Pancreas (tissue), 10 donors: ENCODE results near the gene NOL4L. TPM values are rescaled to one million over a fixed set of nuclear protein-coding genes. Genes with fewer than 3 reads are reported as not detected.

ENCODE experiments used
- ATAC-seq, 4 donors: fragments of 200-7000 bp; cut with Tn5 transposase; one replicate each; pipeline versions ENCODE4 v1.8.0 to v1.9.1; 2020; ENCODE audit warnings: mild to moderate bottlenecking in 4 of 4, moderate library complexity in 4 of 4
- DNase-seq, 6 donors: peaks; one replicate each; pipeline ENCODE4 v3.0.0-alpha.2; 2020
- FAIRE-seq: peaks from 2 replicates; lab custom pipeline; 2012; peaks lifted over from hg19 to GRCh38; lab: Jason Lieb, UNC
- H3K27ac ChIP-seq, 4 donors: fragments of 200-600 bp; sonication (generic); 1 replicate in 3 of 4; 2 replicates in 1 of 4; pipeline versions ENCODE4 v1.5.0 to v1.8.0; 2020
- H3K27me3 ChIP-seq, 4 donors: fragments of 200-600 bp; one replicate each; pipeline ENCODE4 v1.8.0; 2021
- H3K36me3 ChIP-seq, 3 donors: fragments of 200-600 bp; sonication (generic) in 1 of 3; one replicate each; pipeline versions ENCODE4 v1.5.0 to v1.8.0; 2020 to 2021
- H3K4me1 ChIP-seq, 3 donors: fragments of 200-600 bp; one replicate each; pipeline ENCODE4 v1.8.0; 2021
- H3K4me3 ChIP-seq, 4 donors: fragments of 200-600 bp; sonication (generic) in 2 of 4; one replicate each; pipeline versions ENCODE4 v1.5.0 to v1.8.0; 2020 to 2021
- H3K9me3 ChIP-seq, 4 donors: fragments of 200-600 bp; one replicate each; pipeline ENCODE4 v1.8.0; 2021
- WGBS, 2 donors: extraction: QIAGEN DNeasy Blood & Tissue Kit; methylation state at CpG; one replicate each; pipeline ENCODE4 v1.1.7; 2013; 5-methylcytosine and 5-hydroxymethylcytosine counted together
- intact Hi-C, 3 donors: fragments of 100-400 bp; cut with DNase I; formaldehyde crosslinking; loops; one replicate each; pipeline versions ENCODE4 v1.11.1 to v1.14.2; 2022
- polyA plus RNA-seq, 2 donors: library from polyadenylated mRNA; stranded (reverse); fragments of 200-250 nt; gene quantifications; one replicate each; pipeline ENCODE4 v1.2.3, GENCODE V29; 2013
- total RNA-seq, 6 donors: library from RNA; stranded (reverse); fragmentation: NEBNext Ultra II Directional in 4 of 6; extraction: Animal tissue kit (Norgen Biotek cat#: 25700) in 4 of 6; gene quantifications; one replicate each; pipeline versions ENCODE4 v1.2.1 to v1.2.4, GENCODE V29; 2021 to 2023
- TF ChIP-seq, protein P1 (sequence below), 4 donors: fragments of 200-600 bp; sonication (generic) in 3 of 4; IDR thresholded peaks; one replicate each; pipeline versions ENCODE4 v1.5.0 to v1.8.0; 2021; ENCODE audit warnings: antibody characterized with exemption in 4 of 4
- donor health status: healthy with polysubstance abuse.
- donor health status: DM: no; HTN: no; CAD: no; lungs with moderate emphysema.
- donor health status: DM: no; HTN: no; CAD: no.
- donor health status: control.
- donor health status: control.
- donor health status: Bipolar disorder and iron deficiency.
- donor health status: DM: yes; HTN: yes; CAD: no.
- donor health status: DM: no; HTN: no; CAD: no.
- donor health status: DM: no; HTN: no; CAD: no.
- donor health status: DM: yes; HTN: yes; CAD: no.

The NOL4L gene
- total and polyA plus RNA-seq, 8 donors: 8.7 to 14.5 (median 10.2) TPM

DNA sequence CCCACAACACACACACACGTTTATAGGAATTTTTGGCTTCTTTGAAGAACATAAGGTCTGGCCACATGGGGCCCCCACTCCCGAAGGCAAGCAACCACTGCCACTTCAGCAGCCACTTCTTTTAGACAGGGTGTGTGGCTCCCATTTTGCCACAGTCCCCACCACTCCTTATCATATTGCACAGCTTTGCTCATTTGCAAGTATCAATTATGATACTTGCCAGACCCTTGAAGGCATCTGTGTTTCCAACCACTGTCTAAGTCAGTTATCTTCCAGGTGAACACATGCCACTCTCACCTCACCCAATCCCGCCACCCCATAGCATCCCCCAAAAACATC is 73.1 kb downstream of the NOL4L start:
- DNase-seq (peak in 1 of 6 donors; percentile 4), ATAC-seq (no peak), FAIRE-seq (no peak)
- no peaks in the 10 kb centered on the region for H3K9me3 ChIP-seq
- H3K4me1 ChIP-seq: peaks cover 0 to 15% (median 10%) of the 10 kb centered on the region in 3 donors
- TF ChIP-seq, protein P1, sequence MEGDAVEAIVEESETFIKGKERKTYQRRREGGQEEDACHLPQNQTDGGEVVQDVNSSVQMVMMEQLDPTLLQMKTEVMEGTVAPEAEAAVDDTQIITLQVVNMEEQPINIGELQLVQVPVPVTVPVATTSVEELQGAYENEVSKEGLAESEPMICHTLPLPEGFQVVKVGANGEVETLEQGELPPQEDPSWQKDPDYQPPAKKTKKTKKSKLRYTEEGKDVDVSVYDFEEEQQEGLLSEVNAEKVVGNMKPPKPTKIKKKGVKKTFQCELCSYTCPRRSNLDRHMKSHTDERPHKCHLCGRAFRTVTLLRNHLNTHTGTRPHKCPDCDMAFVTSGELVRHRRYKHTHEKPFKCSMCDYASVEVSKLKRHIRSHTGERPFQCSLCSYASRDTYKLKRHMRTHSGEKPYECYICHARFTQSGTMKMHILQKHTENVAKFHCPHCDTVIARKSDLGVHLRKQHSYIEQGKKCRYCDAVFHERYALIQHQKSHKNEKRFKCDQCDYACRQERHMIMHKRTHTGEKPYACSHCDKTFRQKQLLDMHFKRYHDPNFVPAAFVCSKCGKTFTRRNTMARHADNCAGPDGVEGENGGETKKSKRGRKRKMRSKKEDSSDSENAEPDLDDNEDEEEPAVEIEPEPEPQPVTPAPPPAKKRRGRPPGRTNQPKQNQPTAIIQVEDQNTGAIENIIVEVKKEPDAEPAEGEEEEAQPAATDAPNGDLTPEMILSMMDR (IDR thresholded peaks at IDR 0.05): no peak
- H3K27me3 ChIP-seq: no peaks in the 10 kb centered on the region
- H3K4me3 ChIP-seq: no peak overlapping the region
- no peaks in the 10 kb centered on the region for H3K36me3 ChIP-seq
- intact Hi-C loops: loop anchor here in 1 of 3 donors (10.0 kb wide), 1 partner anchor 857 kb away; no protein-coding TSS in a partner anchor
- H3K27ac ChIP-seq: no peak overlapping the region
- WGBS, 2 donors: 86 to 96% methylated on average over 3 of the region's 3 CpGs

DNA sequence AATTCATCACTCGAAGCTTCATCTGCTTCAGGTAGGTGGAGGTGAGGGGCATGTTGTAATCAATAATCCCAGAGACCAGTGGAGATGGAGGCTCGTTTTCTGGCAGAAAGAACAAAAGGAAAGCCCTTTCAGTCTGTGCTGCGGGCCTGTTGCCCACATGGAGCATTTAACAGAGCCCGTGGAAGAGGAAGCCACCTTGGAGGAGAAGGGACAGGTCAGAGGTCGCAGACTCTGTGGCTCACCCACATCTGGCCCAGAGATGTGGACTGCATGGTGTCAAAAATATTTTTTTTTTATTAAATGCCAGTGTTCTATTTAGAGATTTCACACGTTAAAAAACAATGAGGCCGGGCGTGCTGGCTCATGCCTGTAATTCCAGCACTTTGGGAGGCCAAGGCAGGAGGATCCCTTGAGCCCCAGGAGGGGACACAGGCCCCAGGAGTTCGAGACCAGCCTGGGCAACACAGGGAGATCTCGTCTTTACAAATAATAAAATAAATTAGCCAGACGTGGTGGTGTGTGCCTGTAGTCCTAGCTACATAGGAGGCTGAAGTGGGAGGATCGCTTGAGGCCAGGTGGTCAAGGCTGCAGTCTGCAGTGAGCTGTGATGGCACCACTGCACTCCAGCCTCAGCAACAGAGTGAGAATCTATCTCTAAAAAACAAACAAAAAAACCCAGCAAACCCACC is 73.6 kb downstream of the NOL4L start:
- intact Hi-C loops: loop anchor here in 1 of 3 donors (10.0 kb wide), 1 partner anchor 857 kb away; no protein-coding TSS in a partner anchor
- TF ChIP-seq, protein P1 (IDR thresholded peaks at IDR 0.05): no peak
- H3K36me3 ChIP-seq: no peaks in the 10 kb centered on the region
- H3K4me3 ChIP-seq: no peak overlapping the region
- DNase-seq (peak in 2 of 6 donors; percentile 6 to 35), ATAC-seq (peak in 1 of 4 donors; percentile 5), FAIRE-seq (no peak)
- 59% methylated on average over 12 of the region's 12 CpGs for WGBS, 2 donors
- H3K4me1 ChIP-seq: peaks cover 0 to 15% (median 10%) of the 10 kb centered on the region in 3 donors
- H3K27me3 ChIP-seq: no peaks in the 10 kb centered on the region
- H3K9me3 ChIP-seq: no peaks in the 10 kb centered on the region
- peak overlapping the region in 1 of 4 donors; percentile 41 for H3K27ac ChIP-seq

DNA sequence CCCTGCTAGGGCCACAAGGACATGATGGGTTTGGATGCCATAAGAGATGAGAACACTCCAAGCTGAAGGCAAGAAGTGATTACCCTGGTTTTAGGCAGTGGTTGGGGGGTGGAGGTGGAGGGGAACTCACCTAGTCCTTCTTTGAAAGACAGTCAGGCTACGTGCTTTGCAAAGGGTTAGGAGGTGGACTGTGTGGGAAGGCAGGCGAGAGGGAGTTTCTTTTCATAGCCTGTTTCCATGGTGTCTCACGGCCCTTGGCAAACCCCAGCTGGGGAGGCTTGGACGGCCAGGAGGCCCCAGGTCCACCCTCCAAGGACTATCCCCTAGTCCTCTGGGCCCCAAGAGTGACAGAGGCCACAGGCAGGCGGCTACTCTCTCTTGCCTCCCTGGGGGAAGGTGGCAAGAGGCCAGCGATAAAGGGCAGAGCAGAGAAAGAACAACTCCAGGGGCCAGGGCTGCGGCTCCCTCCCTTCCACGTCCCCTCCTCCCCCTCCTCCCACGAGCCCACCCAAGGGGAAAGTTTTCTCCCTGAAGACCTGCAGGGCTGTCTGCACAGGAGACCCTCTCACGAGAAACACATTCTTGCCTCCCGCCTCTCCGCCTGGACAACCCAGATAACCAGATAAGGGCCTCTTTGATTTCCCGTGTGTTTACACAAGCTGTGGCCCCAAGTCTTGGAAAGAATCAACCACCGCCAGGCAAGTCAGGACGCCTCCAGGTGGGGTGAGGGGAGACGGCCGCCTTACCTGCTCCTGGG is 74.4 kb downstream of the NOL4L start:
- DNase-seq (peak in 2 of 6 donors; percentile 58 to 66), ATAC-seq (peak; percentile 51 to 83 (median 72)), FAIRE-seq (no peak)
- WGBS, 2 donors: 12 to 13% methylated on average over 17 of the region's 17 CpGs
- no peaks in the 10 kb centered on the region for H3K27me3 ChIP-seq
- H3K4me1 ChIP-seq: peaks cover 0 to 15% (median 10%) of the 10 kb centered on the region in 3 donors
- no peaks in the 10 kb centered on the region for H3K36me3 ChIP-seq
- TF ChIP-seq, protein P1 (IDR thresholded peaks at IDR 0.05): no peak
- H3K9me3 ChIP-seq: no peaks in the 10 kb centered on the region
- H3K27ac ChIP-seq: peak overlapping the region in 2 of 4 donors; percentile 24 to 41
- H3K4me3 ChIP-seq: no peak overlapping the region
- intact Hi-C loops: loop anchor here in 1 of 3 donors (10.0 kb wide), 1 partner anchor 856 kb away; no protein-coding TSS in a partner anchor

DNA sequence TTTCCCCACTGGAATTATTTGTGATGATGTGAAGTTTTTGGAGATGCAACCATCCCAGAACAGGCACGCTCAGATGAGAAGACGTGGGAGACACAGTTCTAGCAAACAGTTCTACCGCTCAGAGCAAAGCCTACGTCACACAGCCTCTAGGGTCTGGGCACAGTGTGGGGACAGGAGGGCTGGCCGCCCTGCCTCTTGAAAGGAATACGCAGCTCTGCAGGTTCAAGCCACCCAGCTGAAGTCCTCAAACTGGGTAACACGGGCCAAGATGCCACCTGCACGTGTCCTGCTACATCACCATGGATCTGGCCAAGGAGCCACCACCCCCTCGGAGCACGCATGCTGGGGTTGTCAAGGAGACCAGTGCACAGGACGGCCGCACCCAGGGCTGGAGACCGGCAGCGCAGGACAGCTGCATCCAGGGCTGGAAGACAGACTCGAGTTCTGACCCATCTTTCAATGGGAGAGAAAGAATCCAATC is 75.0 kb downstream of the NOL4L start:
- Histone ChIP-seq H3K36me3 (no peaks in the 10 kb centered on the region), H3K4me3 (no peak overlapping the region), H3K9me3 (no peaks in the 10 kb centered on the region), H3K27me3 (no peaks in the 10 kb centered on the region), H3K4me1 (peaks cover 0 to 15% (median 10%) of the 10 kb centered on the region in 3 donors), H3K27ac (no peak overlapping the region)
- intact Hi-C loops: loop anchor here in 1 of 3 donors (10.0 kb wide), 1 partner anchor 855 kb away; no protein-coding TSS in a partner anchor
- peak in 3 of 4 donors; percentile 6 to 36 (median 36) for ATAC-seq
- TF ChIP-seq, protein P1 (IDR thresholded peaks at IDR 0.05): no peak
- WGBS, 2 donors: 86 to 90% methylated on average over 15 of the region's 15 CpGs
- peak in 2 of 6 donors; percentile 53 to 72 for DNase-seq
- no peak for FAIRE-seq
